ENCODE data around the gene NAIF1.
"Not testable (repeated sequence)": the region's sequence is repeated elsewhere in the genome, so short reads cannot be mapped to it uniquely, and the experiment has no call there.

The NAIF1 gene

GRCh38 chr9:128114326-128115186 lies 47.4 kb upstream of the NAIF1 start:
- ATAC-seq (ENCODE audit: low read depth): no peak
- Histone ChIP-seq H3K36me3 (ENCODE audit: low read depth) (no peaks in the 10 kb centered on the region), H3K27ac (ENCODE audit: poor library complexity, severe bottlenecking) (no peak overlapping the region), H3K4me1 (ENCODE audit: insufficient read depth, poor library complexity, severe bottlenecking) (no peaks in the 10 kb centered on the region), H3K4me3 (ENCODE audit: severe bottlenecking) (no peak overlapping the region), H3K27me3 (ENCODE audit: insufficient read depth, poor library complexity, severe bottlenecking) (no peaks in the 10 kb centered on the region), H3K9me3 (ENCODE audit: severe bottlenecking) (no peaks in the 10 kb centered on the region)
- peak; percentile 53 for DNase-seq (ENCODE audit: low spot score)
- no peak for TF ChIP-seq CTCF (IDR thresholded peaks at IDR 0.05; ENCODE audit: poor library complexity, severe bottlenecking)

- TF ChIP-seq CTCF (IDR thresholded peaks at IDR 0.05; ENCODE audit: poor library complexity, severe bottlenecking): no peak
- H3K36me3 ChIP-seq (ENCODE audit: low read depth): no peaks in the 10 kb centered on the region
- no peak overlapping the region for H3K27ac ChIP-seq (ENCODE audit: poor library complexity, severe bottlenecking)
- no peak overlapping the region for H3K4me3 ChIP-seq (ENCODE audit: severe bottlenecking)
- H3K9me3 ChIP-seq (ENCODE audit: severe bottlenecking): no peaks in the 10 kb centered on the region
- peak; percentile 45 for DNase-seq (ENCODE audit: low spot score)
- ATAC-seq (ENCODE audit: low read depth): no peak
- no peaks in the 10 kb centered on the region for H3K27me3 ChIP-seq (ENCODE audit: insufficient read depth, poor library complexity, severe bottlenecking)
- H3K4me1 ChIP-seq (ENCODE audit: insufficient read depth, poor library complexity, severe bottlenecking): no peaks in the 10 kb centered on the region
These were observed 46.6 kb upstream of the NAIF1 start for GRCh38 chr9:128113526-128114325.

- not testable (repeated sequence) for H3K9me3 ChIP-seq (ENCODE audit: severe bottlenecking); H3K4me1 ChIP-seq (ENCODE audit: insufficient read depth, poor library complexity, severe bottlenecking); H3K4me3 ChIP-seq (ENCODE audit: severe bottlenecking); ATAC-seq (ENCODE audit: low read depth); H3K27ac ChIP-seq (ENCODE audit: poor library complexity, severe bottlenecking); H3K27me3 ChIP-seq (ENCODE audit: insufficient read depth, poor library complexity, severe bottlenecking); DNase-seq (ENCODE audit: low spot score)
- peaks cover 15% of the 10 kb centered on the region for H3K36me3 ChIP-seq (ENCODE audit: low read depth)
These were observed 44.6 kb upstream of the NAIF1 start for GRCh38 chr9:128111726-128112125.

GRCh38 chr9:128109050-128109709 lies 42.1 kb upstream of the NAIF1 start:
- Histone ChIP-seq H3K9me3 (ENCODE audit: severe bottlenecking) (no peaks in the 10 kb centered on the region), H3K4me1 (ENCODE audit: insufficient read depth, poor library complexity, severe bottlenecking) (no peaks in the 10 kb centered on the region), H3K4me3 (ENCODE audit: severe bottlenecking) (no peak overlapping the region), H3K27ac (ENCODE audit: poor library complexity, severe bottlenecking) (no peak overlapping the region), H3K36me3 (ENCODE audit: low read depth) (peaks cover 31% of the 10 kb centered on the region), H3K27me3 (ENCODE audit: insufficient read depth, poor library complexity, severe bottlenecking) (no peaks in the 10 kb centered on the region)
- no peak for DNase-seq (ENCODE audit: low spot score)
- ATAC-seq (ENCODE audit: low read depth): no peak
- no peak for TF ChIP-seq CTCF (IDR thresholded peaks at IDR 0.05; ENCODE audit: poor library complexity, severe bottlenecking)

All from RWPE2 (cell line).